ENCODE data around the gene C6.
"Not testable (repeated sequence)": the region's sequence is repeated elsewhere in the genome, so short reads cannot be mapped to it uniquely, and the experiment has no call there.

C6 gene

DNA sequence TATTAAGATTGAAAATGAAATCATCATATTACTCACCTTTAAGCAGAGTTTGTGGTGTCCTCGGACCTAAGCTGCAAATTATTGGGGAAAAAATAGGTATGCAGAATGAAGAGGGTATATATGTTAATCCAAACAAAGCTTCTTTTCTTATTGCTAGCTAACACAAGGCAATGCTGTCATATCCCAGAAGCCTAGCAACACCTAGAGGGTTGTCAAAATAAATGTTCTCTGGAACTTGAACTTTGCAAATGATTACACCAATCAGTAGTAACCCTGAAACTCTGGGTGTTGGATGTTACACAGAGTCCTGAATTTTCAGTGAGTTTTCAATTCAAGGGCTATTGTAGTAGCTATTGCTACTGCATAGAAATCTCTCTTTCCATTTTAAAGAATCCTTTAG lies at the start of gene C6:
C6 (minus strand) TSS at position 193 of the 400 bp plus-strand sequence. CDS start 10,302 bp downstream, outside the sequence.
- no peaks in the 10 kb centered on the region for H3K4me1 ChIP-seq (ENCODE audit: insufficient read depth, low read length)
- no peak within 1 kb of the TSS for H3K9ac ChIP-seq (ENCODE audit: low read depth, low read length)
- no peaks in the 10 kb centered on the region for H3K9me3 ChIP-seq (ENCODE audit: control insufficient read depth, insufficient read depth, low read length)
- H3K36me3 ChIP-seq (ENCODE audit: insufficient read depth, low read length) = no peaks in the 10 kb centered on the region

DNA sequence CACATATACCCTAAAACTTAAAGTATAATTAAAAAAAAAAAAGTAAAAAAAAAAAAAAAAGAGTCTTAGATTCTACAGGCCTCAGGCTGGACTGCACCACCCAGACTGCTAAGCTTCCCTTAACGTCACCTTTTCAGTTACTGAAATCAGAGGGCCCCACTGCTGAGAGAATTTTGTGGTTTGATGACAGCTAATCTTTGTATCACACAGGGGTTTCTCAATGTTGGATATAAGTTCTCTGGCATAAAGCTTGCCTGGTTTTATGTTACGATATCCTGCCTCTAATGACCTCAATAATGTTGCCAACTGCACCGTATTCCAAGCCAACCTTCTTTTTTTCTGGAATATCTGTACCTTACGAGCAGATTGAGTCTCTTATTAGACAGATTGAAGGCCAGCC lies 43.1 kb upstream of the C6 start:
- no peaks in the 10 kb centered on the region for H3K36me3 ChIP-seq (ENCODE audit: insufficient read depth, low read length)
- H3K4me1 ChIP-seq (ENCODE audit: insufficient read depth, low read length) = no peaks in the 10 kb centered on the region
- H3K9me3 ChIP-seq (ENCODE audit: control insufficient read depth, insufficient read depth, low read length) = peaks cover 3% of the 10 kb centered on the region; the same call in 1 of the 2 replicates
- H3K9ac ChIP-seq (ENCODE audit: low read depth, low read length) = no peak overlapping the region

DNA sequence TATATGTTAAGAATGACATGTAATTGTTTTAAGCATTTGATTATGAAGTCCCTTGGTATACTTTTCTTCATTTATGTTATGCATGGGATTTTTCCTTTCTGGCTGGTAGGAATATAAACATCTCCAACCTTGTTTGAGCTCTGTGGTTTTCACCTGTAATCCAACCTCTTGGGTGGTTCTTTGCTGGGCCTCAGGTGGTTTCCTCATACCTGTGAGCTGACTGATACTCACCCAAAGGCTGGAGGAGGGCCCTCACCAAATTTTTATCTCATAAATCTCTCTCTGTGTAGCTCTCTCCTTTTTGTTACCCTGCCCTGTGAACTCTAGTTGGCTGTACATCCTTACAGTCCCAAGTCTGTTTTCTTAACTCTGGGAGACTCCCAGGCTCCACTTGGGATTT lies 39.8 kb upstream of the C6 start:
- H3K36me3 ChIP-seq (ENCODE audit: insufficient read depth, low read length) = no peaks in the 10 kb centered on the region
- H3K9me3 ChIP-seq (ENCODE audit: control insufficient read depth, insufficient read depth, low read length) = peaks cover 3% of the 10 kb centered on the region; the same call in 1 of the 2 replicates
- no peak overlapping the region for H3K9ac ChIP-seq (ENCODE audit: low read depth, low read length)
- no peaks in the 10 kb centered on the region for H3K4me1 ChIP-seq (ENCODE audit: insufficient read depth, low read length)

DNA sequence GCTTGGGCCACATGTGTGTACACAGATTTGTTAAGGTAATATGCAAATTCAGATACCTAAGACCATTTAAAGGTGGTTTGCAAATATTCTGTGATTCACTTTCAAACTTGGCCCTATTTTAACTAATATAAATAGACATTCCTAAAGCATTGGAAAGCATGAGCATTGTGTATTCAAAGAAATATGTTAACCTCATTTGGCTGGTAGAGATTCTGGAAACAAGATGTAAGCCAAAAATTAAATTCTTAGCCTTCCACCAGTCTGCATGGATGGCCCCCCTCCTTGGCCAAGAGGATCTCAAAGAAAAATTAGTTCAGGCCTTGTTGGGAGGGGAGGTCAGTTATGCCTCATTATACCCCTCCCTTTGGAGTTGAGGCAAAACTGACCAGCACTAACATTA lies 38.7 kb upstream of the C6 start:
- H3K9me3 ChIP-seq (ENCODE audit: control insufficient read depth, insufficient read depth, low read length) = peaks cover 3% of the 10 kb centered on the region; the same call in 1 of the 2 replicates
- no peaks in the 10 kb centered on the region for H3K4me1 ChIP-seq (ENCODE audit: insufficient read depth, low read length)
- no peaks in the 10 kb centered on the region for H3K36me3 ChIP-seq (ENCODE audit: insufficient read depth, low read length)
- H3K9ac ChIP-seq (ENCODE audit: low read depth, low read length) = no peak overlapping the region

DNA sequence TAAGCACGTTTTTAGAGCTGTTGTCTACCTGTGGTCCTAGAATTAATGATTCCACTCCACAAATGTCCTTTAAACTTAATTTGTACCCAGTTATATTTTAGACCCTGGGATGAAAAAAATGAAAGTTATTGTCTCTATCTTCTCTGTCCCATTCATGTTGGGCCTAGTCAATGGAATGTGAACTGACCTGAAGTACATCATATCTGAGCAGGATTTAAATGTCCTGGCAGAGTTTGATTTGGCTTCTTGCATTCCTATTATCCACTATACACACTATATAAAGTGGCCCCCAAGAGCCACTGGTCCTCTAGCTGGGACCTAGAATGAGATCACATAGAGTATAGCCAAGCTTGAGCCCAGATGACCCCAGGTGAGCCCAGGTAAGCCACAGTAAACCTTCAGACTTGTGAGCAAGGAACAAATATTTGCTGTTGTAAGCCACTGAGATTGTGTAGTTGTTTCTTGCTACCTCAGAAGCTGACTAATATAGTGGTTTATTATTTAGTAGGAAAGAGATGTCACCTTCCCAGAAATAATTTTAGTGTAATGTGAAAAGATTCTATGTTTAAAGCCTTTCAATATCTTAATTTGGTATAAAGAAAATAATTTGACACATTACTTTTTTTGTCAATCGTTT lies 37.1 kb upstream of the C6 start:
- H3K4me1 ChIP-seq (ENCODE audit: insufficient read depth, low read length) = no peaks in the 10 kb centered on the region
- H3K36me3 ChIP-seq (ENCODE audit: insufficient read depth, low read length) = no peaks in the 10 kb centered on the region
- H3K9me3 ChIP-seq (ENCODE audit: control insufficient read depth, insufficient read depth, low read length) = peaks cover 3% of the 10 kb centered on the region; the same call in 1 of the 2 replicates
- H3K9ac ChIP-seq (ENCODE audit: low read depth, low read length) = no peak overlapping the region

DNA sequence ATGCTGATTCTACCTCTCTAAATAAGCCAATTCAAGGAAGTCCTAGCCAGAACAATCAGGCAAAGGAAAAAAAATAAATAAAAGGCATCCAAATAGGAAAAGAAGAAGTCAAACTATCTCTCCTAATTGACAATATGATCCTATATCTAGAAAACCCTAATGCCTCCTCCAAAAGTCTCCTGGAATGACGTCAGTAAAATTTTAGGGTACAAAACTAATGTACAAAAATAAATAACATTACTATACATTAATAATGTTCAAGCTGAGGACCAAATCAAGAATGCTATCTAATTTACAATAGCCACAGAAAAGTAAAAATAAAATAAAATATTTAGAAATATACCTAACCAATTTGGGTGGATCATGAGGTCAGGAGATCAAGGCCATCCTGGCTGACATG lies 33.8 kb upstream of the C6 start:
- Histone ChIP-seq H3K9me3 (ENCODE audit: control insufficient read depth, insufficient read depth, low read length) (no peaks in the 10 kb centered on the region), H3K4me1 (ENCODE audit: insufficient read depth, low read length) (no peaks in the 10 kb centered on the region), H3K9ac (ENCODE audit: low read depth, low read length) (no peak overlapping the region), H3K36me3 (ENCODE audit: insufficient read depth, low read length) (no peaks in the 10 kb centered on the region)

DNA sequence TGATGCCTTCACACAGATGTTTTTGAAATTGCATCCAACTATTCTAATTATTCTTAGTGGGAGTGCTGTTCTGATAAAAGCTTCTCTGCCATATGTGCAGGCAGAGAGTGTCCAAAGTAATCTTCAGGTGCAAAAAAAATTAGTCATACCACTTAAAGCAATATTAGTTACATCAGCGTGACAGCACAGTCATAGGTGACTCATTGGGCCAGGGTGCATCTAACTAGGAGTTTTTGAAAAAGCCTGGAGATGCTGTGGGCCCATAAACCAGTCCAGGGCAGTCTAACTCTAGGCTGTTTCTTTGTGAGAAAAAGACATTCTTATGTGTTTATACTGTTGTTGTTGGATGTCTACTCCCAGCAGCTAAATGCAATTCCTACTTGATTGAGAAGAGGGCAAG lies 33.0 kb upstream of the C6 start:
- Histone ChIP-seq H3K36me3 (ENCODE audit: insufficient read depth, low read length) (no peaks in the 10 kb centered on the region), H3K9me3 (ENCODE audit: control insufficient read depth, insufficient read depth, low read length) (no peaks in the 10 kb centered on the region), H3K9ac (ENCODE audit: low read depth, low read length) (no peak overlapping the region), H3K4me1 (ENCODE audit: insufficient read depth, low read length) (no peaks in the 10 kb centered on the region)

DNA sequence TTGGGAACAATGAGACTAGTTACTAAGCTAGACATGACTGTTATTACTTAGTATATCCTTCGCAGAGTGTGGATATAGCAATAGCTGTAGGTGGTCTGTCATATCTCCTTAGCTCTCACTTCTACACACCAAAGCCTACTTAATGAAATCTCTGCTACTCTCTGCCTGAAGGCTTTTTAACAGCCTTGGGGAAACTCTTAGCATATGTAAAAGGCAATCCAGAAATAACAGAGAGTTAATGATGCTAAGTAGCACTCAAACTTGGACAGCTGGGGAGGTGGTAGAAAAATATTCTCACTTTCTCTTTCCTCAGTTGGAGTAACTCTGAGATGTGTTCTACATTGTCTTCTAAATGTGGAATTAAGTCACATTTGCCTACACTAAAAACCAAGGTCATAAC lies 30.2 kb upstream of the C6 start:
- no peaks in the 10 kb centered on the region for H3K36me3 ChIP-seq (ENCODE audit: insufficient read depth, low read length)
- no peak overlapping the region for H3K9ac ChIP-seq (ENCODE audit: low read depth, low read length)
- H3K4me1 ChIP-seq (ENCODE audit: insufficient read depth, low read length) = no peaks in the 10 kb centered on the region
- H3K9me3 ChIP-seq (ENCODE audit: control insufficient read depth, insufficient read depth, low read length) = no peaks in the 10 kb centered on the region

DNA sequence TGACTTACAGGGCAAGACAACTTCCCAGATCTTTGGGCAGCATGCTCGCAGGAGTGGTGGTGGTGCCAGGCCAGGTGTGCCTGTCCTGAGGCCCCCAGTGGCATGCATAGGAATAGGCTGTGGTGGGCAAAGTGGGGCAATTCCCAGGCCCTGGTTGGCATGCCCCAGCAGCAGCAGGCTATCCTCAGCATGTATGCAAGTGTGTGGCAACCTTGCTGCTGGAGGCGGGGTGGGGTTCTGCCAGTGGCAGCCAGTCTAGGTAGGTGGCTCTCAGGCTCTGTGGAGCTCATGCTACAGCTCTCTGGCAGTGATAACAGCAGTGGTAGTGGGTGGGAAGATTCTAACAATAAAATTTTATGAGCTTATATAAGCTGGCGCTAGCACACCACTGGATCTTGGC lies 27.7 kb upstream of the C6 start:
- Histone ChIP-seq H3K9me3 (ENCODE audit: control insufficient read depth, insufficient read depth, low read length) (no peaks in the 10 kb centered on the region), H3K36me3 (ENCODE audit: insufficient read depth, low read length) (no peaks in the 10 kb centered on the region), H3K4me1 (ENCODE audit: insufficient read depth, low read length) (no peaks in the 10 kb centered on the region), H3K9ac (ENCODE audit: low read depth, low read length) (no peak overlapping the region)

DNA sequence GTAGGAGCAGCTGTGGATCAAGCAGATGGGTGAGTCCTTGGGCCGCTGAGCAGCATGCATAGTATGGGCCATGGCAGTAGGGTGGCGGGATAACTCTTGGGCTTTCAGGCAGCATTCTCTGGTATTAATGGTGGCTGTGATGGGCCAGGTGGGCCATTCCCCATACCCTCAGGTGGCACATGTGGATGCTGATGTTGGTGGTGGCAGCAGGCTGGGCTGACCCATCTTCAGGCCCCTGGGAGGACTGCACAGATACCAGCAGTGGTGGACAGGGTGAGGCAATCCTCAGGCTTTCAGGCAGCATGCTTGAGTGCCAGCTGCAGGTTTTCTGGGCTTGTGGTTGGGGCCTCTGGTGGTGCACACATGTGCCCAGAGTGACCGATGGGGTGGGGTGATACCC lies 27.1 kb upstream of the C6 start:
- no peaks in the 10 kb centered on the region for H3K36me3 ChIP-seq (ENCODE audit: insufficient read depth, low read length)
- no peak overlapping the region for H3K9ac ChIP-seq (ENCODE audit: low read depth, low read length)
- H3K9me3 ChIP-seq (ENCODE audit: control insufficient read depth, insufficient read depth, low read length) = no peaks in the 10 kb centered on the region
- no peaks in the 10 kb centered on the region for H3K4me1 ChIP-seq (ENCODE audit: insufficient read depth, low read length)

DNA sequence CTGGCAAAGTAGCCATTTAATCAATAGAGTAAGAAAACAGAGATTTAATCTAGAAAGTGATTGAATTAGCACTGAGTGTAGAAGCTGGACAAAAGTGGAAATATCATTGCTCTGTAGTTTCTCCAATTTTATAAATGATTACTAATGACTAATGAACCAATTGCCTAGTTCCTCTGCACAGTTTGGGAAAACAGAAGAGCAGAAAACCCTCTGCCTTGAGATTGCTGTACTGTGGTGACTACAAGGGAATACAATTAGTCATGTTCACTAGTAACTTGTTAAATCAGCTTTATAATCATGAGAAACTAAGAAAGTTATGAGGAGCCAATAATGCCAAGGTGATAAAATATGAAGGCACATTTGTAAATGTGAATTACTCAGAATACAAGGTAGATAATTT lies 21.1 kb upstream of the C6 start:
- H3K4me1 ChIP-seq (ENCODE audit: insufficient read depth, low read length) = no peaks in the 10 kb centered on the region

DNA sequence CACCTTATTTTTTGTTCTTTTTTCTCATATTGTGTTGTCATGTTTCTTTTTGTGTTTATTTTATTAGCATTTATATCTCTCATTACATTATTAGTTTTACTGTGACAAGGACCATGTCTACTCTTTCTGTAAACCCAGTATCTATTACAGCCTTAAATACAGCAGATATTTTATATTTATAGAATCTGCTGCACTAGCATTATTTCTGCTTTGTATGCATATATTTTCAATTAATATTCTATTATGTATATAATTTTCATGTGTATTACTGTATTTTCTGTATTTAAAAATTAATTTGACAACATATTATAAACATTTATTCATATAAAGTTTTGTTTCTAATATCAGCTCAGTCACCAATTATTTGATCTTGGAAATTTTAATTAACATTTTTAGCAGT lies 19.5 kb upstream of the C6 start:
- Histone ChIP-seq H3K4me1 (ENCODE audit: insufficient read depth, low read length) (no peaks in the 10 kb centered on the region), H3K9me3 (ENCODE audit: control insufficient read depth, insufficient read depth, low read length) (no peaks in the 10 kb centered on the region), H3K9ac (ENCODE audit: low read depth, low read length) (no peak overlapping the region), H3K36me3 (ENCODE audit: insufficient read depth, low read length) (no peaks in the 10 kb centered on the region)

More for the DNA sequence above, 21.1 kb upstream of the C6 start:
- H3K9ac ChIP-seq (ENCODE audit: low read depth, low read length) = no peak overlapping the region
- no peaks in the 10 kb centered on the region for H3K9me3 ChIP-seq (ENCODE audit: control insufficient read depth, insufficient read depth, low read length)
- no peaks in the 10 kb centered on the region for H3K36me3 ChIP-seq (ENCODE audit: insufficient read depth, low read length)

DNA sequence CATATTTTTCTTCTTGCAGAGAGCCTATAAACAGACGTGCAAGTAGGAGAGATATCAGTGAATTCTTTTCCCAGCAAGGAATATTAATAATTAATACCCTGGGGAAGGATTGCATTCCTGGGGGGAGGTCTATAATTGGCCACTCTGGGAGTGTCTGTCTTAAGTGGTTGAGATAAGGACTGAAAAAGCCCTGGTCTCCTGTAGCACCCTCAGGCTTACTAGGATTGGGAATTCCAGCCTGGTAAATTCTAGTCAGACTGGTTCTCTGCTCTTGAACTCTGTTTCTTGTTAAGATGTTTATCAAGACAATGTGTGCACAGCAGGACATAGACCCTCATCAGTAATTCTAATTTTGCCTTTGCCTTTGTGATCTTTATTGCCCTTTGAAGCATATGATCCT lies 16.9 kb upstream of the C6 start:
- not testable (repeated sequence) for H3K9me3 ChIP-seq (ENCODE audit: control insufficient read depth, insufficient read depth, low read length); H3K4me1 ChIP-seq (ENCODE audit: insufficient read depth, low read length); H3K36me3 ChIP-seq (ENCODE audit: insufficient read depth, low read length)

DNA sequence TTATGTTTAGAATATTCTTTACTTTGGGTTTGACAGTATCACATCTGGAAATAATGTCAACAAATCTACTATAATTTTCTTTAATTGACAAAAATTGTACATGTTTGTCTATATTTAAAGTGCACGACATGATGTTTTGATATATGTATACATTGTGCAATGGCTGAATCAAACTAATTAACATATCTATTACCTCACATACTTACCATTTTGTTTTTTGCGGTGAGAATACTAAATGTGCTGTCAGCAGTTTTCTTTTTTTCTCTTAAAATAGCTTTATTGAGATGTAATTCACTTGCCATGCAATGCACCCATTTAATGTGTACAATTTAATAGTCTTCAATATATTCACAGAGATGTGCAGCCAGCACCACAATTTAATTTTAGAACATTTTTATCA lies 10.6 kb upstream of the C6 start:
- Histone ChIP-seq H3K9ac (ENCODE audit: low read depth, low read length) (no peak overlapping the region), H3K9me3 (ENCODE audit: control insufficient read depth, insufficient read depth, low read length) (no peaks in the 10 kb centered on the region), H3K36me3 (ENCODE audit: insufficient read depth, low read length) (no peaks in the 10 kb centered on the region), H3K4me1 (ENCODE audit: insufficient read depth, low read length) (no peaks in the 10 kb centered on the region)

More for the DNA sequence above, 16.9 kb upstream of the C6 start:
- not testable (repeated sequence) for H3K9ac ChIP-seq (ENCODE audit: low read depth, low read length)

DNA sequence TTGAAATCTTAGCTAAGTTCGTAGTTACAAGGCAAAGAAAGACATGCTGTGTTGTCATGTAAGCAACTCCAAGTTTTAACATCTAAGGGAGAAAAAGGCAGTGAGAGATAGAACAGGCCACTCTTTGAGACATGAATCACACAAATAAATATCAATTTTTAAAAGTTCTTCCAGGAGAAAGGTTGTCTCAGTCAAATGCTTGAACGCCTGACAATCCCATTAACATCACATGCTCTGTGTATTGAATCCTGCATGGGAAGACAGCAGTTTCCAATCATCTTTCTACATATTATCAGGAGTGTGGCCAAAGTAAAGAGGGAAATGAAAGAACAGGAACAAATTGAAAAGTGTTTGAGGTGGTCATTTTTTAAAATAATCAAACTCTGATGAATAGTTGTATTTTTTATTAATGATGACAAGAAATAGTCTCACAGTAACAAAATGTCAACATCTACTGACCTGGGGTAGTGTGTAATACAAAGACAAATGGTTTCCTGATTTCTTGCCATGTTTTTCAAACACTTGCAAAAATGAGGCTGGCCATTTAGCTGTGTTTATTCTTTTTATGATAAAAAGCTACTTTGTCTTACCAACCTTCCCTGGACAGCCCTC lies 6.4 kb upstream of the C6 start:
- H3K36me3 ChIP-seq (ENCODE audit: insufficient read depth, low read length) = no peaks in the 10 kb centered on the region
- no peaks in the 10 kb centered on the region for H3K9me3 ChIP-seq (ENCODE audit: control insufficient read depth, insufficient read depth, low read length)
- no peaks in the 10 kb centered on the region for H3K4me1 ChIP-seq (ENCODE audit: insufficient read depth, low read length)
- H3K9ac ChIP-seq (ENCODE audit: low read depth, low read length) = no peak overlapping the region
